HepG2 (cell line): Measurements from ENCODE around the gene ZNF700. TPM values are rescaled to one million over a fixed set of nuclear protein-coding genes. Genes with fewer than 3 reads are reported as not detected.

ENCODE experiments used
- ATAC-seq: fragments of 200-7000 bp; cut with Tn5 transposase; 3 replicates; pipeline ENCODE4 v1.9.1; 2020; ENCODE audit warnings: mild to moderate bottlenecking, moderate library complexity
- Bru-seq: library from RNA; stranded (reverse); fragments of 400-500 nt; gene quantifications from one replicate; lab custom pipeline; 2021; lab: Mats Ljungman, UMichigan
- BruChase-seq, 2 experiments: library from RNA; stranded (reverse); fragments of 400-500 nt; gene quantifications; one replicate each; lab custom pipeline; 2021; lab: Mats Ljungman, UMichigan
- BruUV-seq: library from RNA; stranded (reverse); fragments of 400-500 nt; replicated peaks from 2 replicates; lab custom pipeline; 2021; lab: Mats Ljungman, UMichigan
- CTCF ChIA-PET: fragments of 300-600 bp; formaldehyde crosslinking; extraction: SDS; loops from one replicate; lab custom pipeline; 2021; ENCODE audit warnings: low total read pairs, inconsistent platforms, low intra/inter-chr PET ratio; lab: Yijun Ruan, JAX
- POLR2A ChIA-PET: fragments of 350-600 bp; sonication (Branson Sonifier 250); formaldehyde crosslinking; loops from one replicate; lab custom pipeline; 2020; ENCODE audit warnings: antibody characterized with exemption, inconsistent platforms; lab: Yijun Ruan, JAX
- DNase-seq: peaks from one replicate; pipeline ENCODE4 v3.0.0-alpha.2; 2015; ENCODE audit warnings: low spot score
- FAIRE-seq: peaks from 3 replicates; lab custom pipeline; 2011; peaks lifted over from hg19 to GRCh38; lab: Jason Lieb, UNC
- H2AFZ ChIP-seq: one replicate; pipeline ENCODE4 v1.6.1; 2011; ENCODE audit warnings: low read length, inconsistent platforms
- H3K27ac ChIP-seq: fragments of 300-600 bp; 3 replicates; pipeline ENCODE4 v1.8.0; 2011; ENCODE audit warnings: mixed run types, mild to moderate bottlenecking, mixed read lengths, low read length, inconsistent platforms; ENCODE audit not compliant: insufficient read depth; ENCODE audit errors: extremely low read length
- H3K27me3 ChIP-seq, 2 experiments: fragments of 200-600 bp in 1 of 2; 2 replicates in 1 of 2; 3 replicates in 1 of 2; pipeline versions ENCODE4 v1.6.0 to v1.8.0; 2011; ENCODE audit warnings: low read length in 2 of 2, mild to moderate bottlenecking in 2 of 2, moderate library complexity in 2 of 2, inconsistent platforms in 1 of 2; ENCODE audit not compliant: insufficient read depth in 2 of 2, control insufficient read depth in 1 of 2
- H3K36me3 ChIP-seq, 2 experiments: fragments of 200-600 bp in 1 of 2; replicated peaks in 1 of 2; 2 replicates in 1 of 2; 3 replicates in 1 of 2; pipeline versions ENCODE4 v1.5.1 to v1.8.0; 2011; ENCODE audit warnings: low read length in 2 of 2, inconsistent platforms in 1 of 2; ENCODE audit not compliant: insufficient read depth in 2 of 2, control insufficient read depth in 1 of 2
- H3K4me1 ChIP-seq: 2 replicates; pipeline ENCODE4 v1.5.1; 2012; ENCODE audit warnings: low read length, inconsistent platforms; ENCODE audit not compliant: insufficient read depth
- H3K4me2 ChIP-seq: 2 replicates; pipeline ENCODE4 v1.6.0; 2011; ENCODE audit warnings: low read depth, low read length, inconsistent platforms
- H3K4me3 ChIP-seq, 3 experiments: fragments of 200-600 bp in 1 of 3; sonication (generic), shearing (Covaris generic) in 1 of 3; replicated peaks in 1 of 3; 2 replicates each; pipeline ENCODE4 v1.5.1; 2011 to 2016; ENCODE audit warnings: low read length in 3 of 3, inconsistent platforms in 2 of 3, low read depth in 2 of 3, mild to moderate bottlenecking in 2 of 3, control low read depth in 1 of 3, mixed read lengths in 1 of 3; ENCODE audit not compliant: insufficient read depth in 1 of 3
- H3K79me2 ChIP-seq: one replicate; pipeline ENCODE4 v1.6.1; 2011; ENCODE audit warnings: low read length, inconsistent platforms; ENCODE audit not compliant: insufficient read depth
- H3K9ac ChIP-seq: 2 replicates; pipeline ENCODE4 v1.6.0; 2011; ENCODE audit warnings: mild to moderate bottlenecking, low read depth, low read length, inconsistent platforms; ENCODE audit not compliant: insufficient read depth
- H3K9me3 ChIP-seq: 2 replicates; pipeline ENCODE4 v1.5.1; 2012; ENCODE audit warnings: mild to moderate bottlenecking, low read length
- H4K20me1 ChIP-seq: 2 replicates; pipeline ENCODE4 v1.6.0; 2011; ENCODE audit warnings: inconsistent platforms, mild to moderate bottlenecking, low read length, moderate library complexity; ENCODE audit not compliant: insufficient read depth
- ATF7-NPFF ChIP-seq: sonication (generic); formaldehyde crosslinking; IDR thresholded peaks from 2 replicates; pipeline ENCODE4 v1.8.1; 2023; ENCODE audit warnings: mild to moderate bottlenecking, low read depth, missing genetic modification reagents, moderate library complexity
- NONO ChIP-seq, 2 experiments: fragments of 450-650 bp in 1 of 2; sonication (generic) in 1 of 2; formaldehyde crosslinking in 1 of 2; IDR thresholded peaks in 1 of 2; conservative IDR thresholded peaks in 1 of 2; 2 replicates each; pipeline versions ENCODE4 v1.6.1 to v1.8.0; 2017 to 2022; ENCODE audit warnings: mild to moderate bottlenecking in 1 of 2, missing genetic modification reagents in 1 of 2, moderate library complexity in 1 of 2
- SYNCRIP ChIP-seq: fragments of 200-400 bp; formaldehyde crosslinking; IDR thresholded peaks from 2 replicates; pipeline ENCODE4 v1.6.1; 2018; ENCODE audit warnings: mild to moderate bottlenecking, low read depth, low read length; ENCODE audit not compliant: insufficient read depth
- ZNF143 ChIP-seq: sonication (generic); formaldehyde crosslinking; IDR thresholded peaks from 2 replicates; pipeline ENCODE4 v1.4.0; 2020; ENCODE audit warnings: missing genetic modification reagents
- WGBS: methylation state at CpG from one replicate; pipeline ENCODE4 v1.1.6; 2017; ENCODE audit warnings: low lambda C conversion rate; 5-methylcytosine and 5-hydroxymethylcytosine counted together
- in situ Hi-C: cut with HindIII; loops from 2 replicates; pipeline ENCODE4 v1.10.0; 2017; ENCODE audit warnings: low pct_unique_long_range_greater_than_20kb; ENCODE audit not compliant: extremely low pct_ligation_motif_present
- intact Hi-C: fragments of 100-400 bp; cut with micrococcal nuclease; formaldehyde crosslinking; loops from one replicate; pipeline ENCODE4 v1.10.0; 2022; ENCODE audit not compliant: unreplicated experiment
- long read RNA-seq, 2 experiments: library from RNA in 1 of 2; library from polyadenylated mRNA in 1 of 2; stranded (forward) in 1 of 2; unstranded in 1 of 2; transcript quantifications; one replicate each; pipeline ENCODE4 v2.0.0, GENCODE V29; 2019 to 2022
- polyA minus RNA-seq, 3 experiments: library from RNA; depleted of rRNA, polyadenylated mRNA; stranded (reverse); fragments of >200 nt; gene quantifications; 2 replicates each; pipeline ENCODE4 v1.2.3, GENCODE V29; 2011; ENCODE audit warnings: low replicate concordance in 1 of 3
- polyA plus RNA-seq, 8 experiments: library from polyadenylated mRNA; depleted of rRNA in 3 of 8; stranded (reverse) in 7 of 8; unstranded in 1 of 8; fragments of >200 nt; fragmentation: Illumina TruSeq in 4 of 8; extraction: Trizol in 4 of 8; gene quantifications; 2 replicates each; pipeline versions ENCODE4 v1.2.1 to v1.2.3, GENCODE V29; 2011 to 2016; ENCODE audit warnings: low read depth in 4 of 8, missing spikeins in 1 of 8, mixed read lengths in 1 of 8; ENCODE audit not compliant: insufficient read depth in 1 of 8
- total RNA-seq, 5 experiments: library from RNA; depleted of rRNA; stranded (reverse); fragments of >200 nt; fragmentation: Illumina TruSeq; extraction: Trizol; gene quantifications; 2 replicates each; pipeline ENCODE4 v1.2.3, GENCODE V29; 2016; ENCODE audit warnings: low read depth in 1 of 5
- TF ChIP-seq, protein P1 (sequence below): sonication (generic); formaldehyde crosslinking; IDR thresholded peaks from 2 replicates; pipeline ENCODE4 v1.8.1; 2022; ENCODE audit warnings: low read depth, mild to moderate bottlenecking, missing genetic modification reagents
- TF ChIP-seq, protein P2 (sequence below): sonication (generic); formaldehyde crosslinking; IDR thresholded peaks from 2 replicates; pipeline ENCODE4 v1.8.0; 2022; ENCODE audit warnings: missing genetic modification reagents, mild to moderate bottlenecking, inconsistent platforms, borderline replicate concordance
- TF ChIP-seq, protein P3 (sequence below): sonication (generic); formaldehyde crosslinking; IDR thresholded peaks from 2 replicates; pipeline ENCODE4 v1.4.0; 2020; ENCODE audit warnings: missing genetic modification reagents

The ZNF700 gene
- total RNA-seq (2016; rRNA removed; fragmentation: Illumina TruSeq; extraction: Trizol) (12.8 and 16.5 TPM in 2 replicates), polyA plus RNA-seq (2011; rRNA removed) (4.5 and 6.0 TPM in 2 replicates), polyA minus RNA-seq (2011; rRNA and poly(A)+ RNA removed; ENCODE audit: low replicate concordance) (1.4 and 2.1 TPM in 2 replicates), Bru-seq, nascent RNA (percentile 82 among the genes with signal in this experiment), BruChase-seq, experiment 1, labeled RNA remaining after a 6-hour chase (percentile 84 among the genes with signal in this experiment), BruChase-seq, experiment 2, labeled RNA remaining after a 2-hour chase (percentile 95 among the genes with signal in this experiment)
- total RNA-seq (2016; cell fraction: cytosol; rRNA removed; fragmentation: Illumina TruSeq; extraction: Trizol; ENCODE audit: low read depth), result 1.8 and 2.2 TPM in 2 replicates
- 12.7 and 16.3 TPM in 2 replicates for total RNA-seq (2016; cell fraction: insoluble cytoplasmic fraction; rRNA removed; fragmentation: Illumina TruSeq; extraction: Trizol)
- total RNA-seq (2016; cell fraction: membrane; rRNA removed; fragmentation: Illumina TruSeq; extraction: Trizol), result 4.7 and 6.4 TPM in 2 replicates
- 12.4 and 15.3 TPM in 2 replicates for total RNA-seq (2016; cell fraction: nucleus; rRNA removed; fragmentation: Illumina TruSeq; extraction: Trizol)
- polyA plus RNA-seq (2011; cell fraction: cytosol; rRNA removed), result 1.4 and 2.3 TPM in 2 replicates
- polyA plus RNA-seq (2011; cell fraction: nucleus; rRNA removed), result 5.8 and 7.8 TPM in 2 replicates
- 4.5 and 5.9 TPM in 2 replicates for polyA plus RNA-seq (2012)
- polyA plus RNA-seq (2016; cell fraction: cytosol; fragmentation: Illumina TruSeq; extraction: Trizol; ENCODE audit: low read depth), result 0.33 and 0.34 TPM in 2 replicates
- 7.7 and 8.5 TPM in 2 replicates for polyA plus RNA-seq (2016; cell fraction: insoluble cytoplasmic fraction; fragmentation: Illumina TruSeq; extraction: Trizol; ENCODE audit: low read depth)
- 0.97 and 1.1 TPM in 2 replicates for polyA plus RNA-seq (2016; cell fraction: membrane; fragmentation: Illumina TruSeq; extraction: Trizol; ENCODE audit: low read depth)
- 42.0 and 43.2 TPM in 2 replicates for polyA plus RNA-seq (2016; cell fraction: nucleus; fragmentation: Illumina TruSeq; extraction: Trizol; ENCODE audit: insufficient read depth, low read depth)
- polyA minus RNA-seq (2011; cell fraction: cytosol; rRNA and poly(A)+ RNA removed), result 4.2 and 5.5 TPM in 2 replicates
- 8.4 and 11.4 TPM in 2 replicates for polyA minus RNA-seq (2011; cell fraction: nucleus; rRNA and poly(A)+ RNA removed)
- long read RNA-seq, experiment 1, partial matches to known transcripts, result 0 of 3 reads
- long read RNA-seq, experiment 1, other reads (novel, unspliced or antisense), result 0 of 3 reads
- long read RNA-seq, experiment 2, partial matches to known transcripts, result 0 of 4 reads
- long read RNA-seq, experiment 2, other reads (novel, unspliced or antisense), result 2 of 4 reads

DNA sequence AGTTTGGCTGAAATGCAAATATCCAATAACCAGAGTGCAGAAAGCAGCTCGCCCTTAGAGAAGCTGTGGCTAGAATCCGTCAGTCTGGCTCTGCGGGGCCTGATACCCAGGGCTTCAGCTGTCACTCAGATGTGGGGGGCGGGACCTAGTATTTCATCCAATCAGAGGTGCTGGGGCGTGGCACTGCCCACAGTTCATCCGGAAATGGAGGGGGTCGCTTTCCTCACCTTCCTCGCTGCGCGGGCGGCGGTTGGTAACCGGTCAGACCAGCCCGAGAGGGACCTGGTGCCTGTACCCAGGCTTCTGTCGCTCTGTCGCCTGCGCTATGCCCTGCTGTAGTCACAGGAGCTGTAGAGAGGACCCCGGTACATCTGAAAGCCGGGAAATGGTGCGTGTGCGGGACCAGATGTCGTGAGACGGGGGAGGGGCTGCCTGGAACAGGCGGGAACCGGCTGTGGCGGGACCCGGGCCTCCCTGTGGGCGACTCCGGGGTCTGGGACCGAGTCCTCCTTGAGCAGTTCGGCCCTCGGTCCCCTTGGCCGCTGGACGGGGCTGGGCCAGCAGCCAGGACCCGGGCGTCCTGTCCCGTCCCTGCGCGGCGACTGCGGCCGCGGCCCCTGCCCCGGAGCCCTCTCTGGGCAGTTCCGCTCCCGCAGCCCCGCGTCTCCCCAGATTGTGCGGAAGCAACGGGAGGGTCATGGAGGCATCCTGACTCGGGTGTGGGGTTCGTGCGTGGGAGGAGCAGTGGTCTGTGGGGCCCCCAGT lies at the start of gene ZNF700:
ZNF700 (plus strand) TSS at position 222 of the 765 bp plus-strand sequence; CDS start at position 326, 104 bp downstream.
- FAIRE-seq (peak; percentile 67), ATAC-seq (peak; percentile 90), DNase-seq (peak; percentile 93)
- no TSS peak for BruUV-seq
- peak within 1 kb of the TSS; percentile 100 for H3K4me2 ChIP-seq
- WGBS, result 0% methylated on average over 9 of the region's 53 CpGs
- peak within 1 kb of the TSS; percentile 80 to 88 (median 85) for H3K4me3 ChIP-seq
- H3K4me1 ChIP-seq, result peaks cover 51% of the 10 kb centered on the region
- CTCF ChIA-PET, result interaction anchor here (1.8 kb wide), 1 partner anchor 216 kb away, joined by 6 read pairs; no protein-coding TSS in a partner anchor
- POLR2A ChIA-PET, result interaction anchor here (0.6 to 2.7 kb wide), 11 partner anchors 9 to 215 kb away, joined by 3 to 30 read pairs (median 10); partner anchors contain the start of genes ZNF20, ZNF69, ZNF763 and ZNF878
- in situ Hi-C loops (no loop called here), intact Hi-C loops (loop anchor here (1.0 to 5.0 kb wide), 3 partner anchors 38 to 128 kb away; partner anchors contain the start of genes ZNF69 and ZNF878)
- no peaks in the 10 kb centered on the region for H4K20me1 ChIP-seq
- H3K9ac ChIP-seq, result peak within 1 kb of the TSS; percentile 95
- H3K27me3 ChIP-seq, result no peaks in the 10 kb centered on the region; a peak in 1 of 5 replicates
- H3K27ac ChIP-seq, result peak within 1 kb of the TSS; percentile 97
- H3K36me3 ChIP-seq, result 0 out of 5 replicates have a peak, but pooled peaks cover 0 to 1% of the 10 kb centered on the region in 2 experiments
- H3K9me3 ChIP-seq, result no peaks in the 10 kb centered on the region
- peaks cover 19% of the 10 kb centered on the region for H3K79me2 ChIP-seq
- peak within 1 kb of the TSS; percentile 27 for H2AFZ ChIP-seq
- TF ChIP-seq SYNCRIP (no peak), ATF7-NPFF (CRISPR knock-in tag) (peak; percentile 21), NONO (IDR thresholded peaks at IDR 0.05) (no peak), NONO (CRISPR knock-in tag; conservative IDR thresholded peaks at IDR 0.05) (peak; percentile 72; the same call in 1 of the 2 replicates), ZNF143 (CRISPR knock-in tag) (no peak)
- TF ChIP-seq, protein P1, sequence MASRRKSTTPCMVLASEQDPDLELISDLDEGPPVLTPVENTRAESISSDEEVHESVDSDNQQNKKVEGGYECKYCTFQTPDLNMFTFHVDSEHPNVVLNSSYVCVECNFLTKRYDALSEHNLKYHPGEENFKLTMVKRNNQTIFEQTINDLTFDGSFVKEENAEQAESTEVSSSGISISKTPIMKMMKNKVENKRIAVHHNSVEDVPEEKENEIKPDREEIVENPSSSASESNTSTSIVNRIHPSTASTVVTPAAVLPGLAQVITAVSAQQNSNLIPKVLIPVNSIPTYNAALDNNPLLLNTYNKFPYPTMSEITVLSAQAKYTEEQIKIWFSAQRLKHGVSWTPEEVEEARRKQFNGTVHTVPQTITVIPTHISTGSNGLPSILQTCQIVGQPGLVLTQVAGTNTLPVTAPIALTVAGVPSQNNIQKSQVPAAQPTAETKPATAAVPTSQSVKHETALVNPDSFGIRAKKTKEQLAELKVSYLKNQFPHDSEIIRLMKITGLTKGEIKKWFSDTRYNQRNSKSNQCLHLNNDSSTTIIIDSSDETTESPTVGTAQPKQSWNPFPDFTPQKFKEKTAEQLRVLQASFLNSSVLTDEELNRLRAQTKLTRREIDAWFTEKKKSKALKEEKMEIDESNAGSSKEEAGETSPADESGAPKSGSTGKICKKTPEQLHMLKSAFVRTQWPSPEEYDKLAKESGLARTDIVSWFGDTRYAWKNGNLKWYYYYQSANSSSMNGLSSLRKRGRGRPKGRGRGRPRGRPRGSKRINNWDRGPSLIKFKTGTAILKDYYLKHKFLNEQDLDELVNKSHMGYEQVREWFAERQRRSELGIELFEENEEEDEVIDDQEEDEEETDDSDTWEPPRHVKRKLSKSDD, result peak; percentile 75
- TF ChIP-seq, protein P2, sequence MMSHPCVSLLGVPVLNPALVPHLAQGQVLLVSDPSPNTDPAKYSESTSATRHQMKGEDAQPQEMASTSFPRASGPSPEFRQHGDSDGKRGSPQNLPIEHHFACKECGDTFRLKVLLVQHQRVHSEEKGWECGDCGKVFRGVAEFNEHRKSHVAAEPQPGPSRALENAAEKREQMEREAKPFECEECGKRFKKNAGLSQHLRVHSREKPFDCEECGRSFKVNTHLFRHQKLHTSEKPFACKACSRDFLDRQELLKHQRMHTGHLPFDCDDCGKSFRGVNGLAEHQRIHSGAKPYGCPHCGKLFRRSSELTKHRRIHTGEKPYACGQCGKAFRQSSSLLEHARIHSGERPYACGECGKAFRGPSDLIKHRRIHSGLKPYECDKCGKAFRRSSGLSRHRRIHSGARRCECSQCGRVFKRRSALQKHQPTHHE (CRISPR knock-in tag), result peak; percentile 48; the same call in 1 of the 2 replicates
- TF ChIP-seq, protein P3, sequence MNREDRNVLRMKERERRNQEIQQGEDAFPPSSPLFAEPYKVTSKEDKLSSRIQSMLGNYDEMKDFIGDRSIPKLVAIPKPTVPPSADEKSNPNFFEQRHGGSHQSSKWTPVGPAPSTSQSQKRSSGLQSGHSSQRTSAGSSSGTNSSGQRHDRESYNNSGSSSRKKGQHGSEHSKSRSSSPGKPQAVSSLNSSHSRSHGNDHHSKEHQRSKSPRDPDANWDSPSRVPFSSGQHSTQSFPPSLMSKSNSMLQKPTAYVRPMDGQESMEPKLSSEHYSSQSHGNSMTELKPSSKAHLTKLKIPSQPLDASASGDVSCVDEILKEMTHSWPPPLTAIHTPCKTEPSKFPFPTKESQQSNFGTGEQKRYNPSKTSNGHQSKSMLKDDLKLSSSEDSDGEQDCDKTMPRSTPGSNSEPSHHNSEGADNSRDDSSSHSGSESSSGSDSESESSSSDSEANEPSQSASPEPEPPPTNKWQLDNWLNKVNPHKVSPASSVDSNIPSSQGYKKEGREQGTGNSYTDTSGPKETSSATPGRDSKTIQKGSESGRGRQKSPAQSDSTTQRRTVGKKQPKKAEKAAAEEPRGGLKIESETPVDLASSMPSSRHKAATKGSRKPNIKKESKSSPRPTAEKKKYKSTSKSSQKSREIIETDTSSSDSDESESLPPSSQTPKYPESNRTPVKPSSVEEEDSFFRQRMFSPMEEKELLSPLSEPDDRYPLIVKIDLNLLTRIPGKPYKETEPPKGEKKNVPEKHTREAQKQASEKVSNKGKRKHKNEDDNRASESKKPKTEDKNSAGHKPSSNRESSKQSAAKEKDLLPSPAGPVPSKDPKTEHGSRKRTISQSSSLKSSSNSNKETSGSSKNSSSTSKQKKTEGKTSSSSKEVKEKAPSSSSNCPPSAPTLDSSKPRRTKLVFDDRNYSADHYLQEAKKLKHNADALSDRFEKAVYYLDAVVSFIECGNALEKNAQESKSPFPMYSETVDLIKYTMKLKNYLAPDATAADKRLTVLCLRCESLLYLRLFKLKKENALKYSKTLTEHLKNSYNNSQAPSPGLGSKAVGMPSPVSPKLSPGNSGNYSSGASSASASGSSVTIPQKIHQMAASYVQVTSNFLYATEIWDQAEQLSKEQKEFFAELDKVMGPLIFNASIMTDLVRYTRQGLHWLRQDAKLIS, result 0 out of 2 replicates have a peak, but pooled peaks have one; percentile 57
